ENCODE measurements around the gene SPEM1. TPM values are rescaled to one million over a fixed set of nuclear protein-coding genes. Genes with fewer than 3 reads are reported as not detected.
"Not testable (repeated sequence)": the region's sequence is repeated elsewhere in the genome, so short reads cannot be mapped to it uniquely, and the experiment has no call there.

SPEM1 gene
- total and polyA plus RNA-seq, 5 experiments from 2014 or later: not detected

DNA sequence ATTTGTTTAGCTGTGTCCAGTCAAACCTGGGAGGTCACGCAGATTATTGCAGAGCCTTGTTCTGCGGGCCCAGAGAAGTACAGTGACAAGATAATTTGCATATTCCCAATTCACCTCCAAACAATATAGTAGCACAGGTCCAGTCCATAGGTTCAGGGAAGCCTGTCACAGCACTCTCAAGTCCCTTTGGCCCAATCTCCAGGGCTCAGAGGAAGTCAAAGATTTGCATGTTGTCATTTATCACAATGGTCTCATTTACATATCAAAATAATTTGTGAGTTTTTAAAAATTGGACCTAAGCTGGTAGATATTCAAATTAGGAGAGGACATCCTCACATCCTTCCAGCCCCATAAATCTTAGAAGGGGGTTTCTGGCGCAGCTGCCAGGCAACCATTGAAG is 47.4 kb downstream of the SPEM1 start:
- Mint-ChIP-seq H3K27me3 (no peaks in the 10 kb centered on the region), H3K27ac (peak overlapping the region in 7 of 10 donors; percentile 15 to 93 (median 85)), H3K4me3 (no peak overlapping the region), H3K36me3 (peaks cover 0 to 38% (median 5%) of the 10 kb centered on the region in 3 donors), H3K4me1 (peaks cover 16 to 50% (median 40%) of the 10 kb centered on the region in 4 donors), H3K9me3 (no peaks in the 10 kb centered on the region)
- ATAC-seq (no peak), DNase-seq (no peak)
- POLR2A ChIA-PET: interaction anchor here (0.6 to 18.5 kb wide), 5 partner anchors 9 to 131 kb away, joined by 3 to 295 read pairs (median 4); partner anchors contain the start of genes ACAP1, POLR2A, SLC35G6 and ZBTB4

GRCh38 chr17:7468290-7468689 is 48.2 kb downstream of the SPEM1 start:
- peaks cover 16 to 55% (median 43%) of the 10 kb centered on the region in 4 donors for H3K4me1 Mint-ChIP-seq
- DNase-seq: no peak

GRCh38 chr17:7468804-7469389 is 48.8 kb downstream of the SPEM1 start:
- Mint-ChIP-seq H3K27me3 (no peaks in the 10 kb centered on the region), H3K4me3 (peak overlapping the region in 1 of 10 donors; percentile 11), H3K36me3 (peaks cover 0 to 30% (median 5%) of the 10 kb centered on the region in 3 donors), H3K4me1 (peaks cover 16 to 61% (median 46%) of the 10 kb centered on the region in 4 donors), H3K27ac (peak overlapping the region in 4 of 10 donors; percentile 3 to 82 (median 37)), H3K9me3 (no peaks in the 10 kb centered on the region)
- no peak for DNase-seq
- ATAC-seq: no peak
- POLR2A ChIA-PET: interaction anchor here (1.6 to 18.5 kb wide), 2 partner anchors 7 to 23 kb away, joined by 4 to 295 read pairs; partner anchors contain the start of genes SLC35G6 and ZBTB4

More at GRCh38 chr17:7468290-7468689, 48.2 kb downstream of the SPEM1 start:
- POLR2A ChIA-PET: interaction anchor here (1.6 to 18.5 kb wide), 3 partner anchors 8 to 23 kb away, joined by 4 to 295 read pairs (median 5); partner anchors contain the start of genes POLR2A, SLC35G6 and ZBTB4
- Mint-ChIP-seq H3K36me3 (peaks cover 0 to 36% (median 5%) of the 10 kb centered on the region in 3 donors), H3K9me3 (no peaks in the 10 kb centered on the region), H3K27me3 (no peaks in the 10 kb centered on the region), H3K4me3 (no peak overlapping the region), H3K27ac (peak overlapping the region in 2 of 10 donors; percentile 61 to 82)
- ATAC-seq: no peak

GRCh38 chr17:7469843-7470242 is 49.7 kb downstream of the SPEM1 start:
- not testable (repeated sequence) for H3K4me3 Mint-ChIP-seq, ATAC-seq, DNase-seq, H3K27me3 Mint-ChIP-seq, H3K9me3 Mint-ChIP-seq
- Mint-ChIP-seq H3K27ac (peak overlapping the region in 1 of 10 donors; percentile 40), H3K36me3 (peaks cover 0 to 23% (median 5%) of the 10 kb centered on the region in 3 donors), H3K4me1 (peaks cover 16 to 68% (median 50%) of the 10 kb centered on the region in 4 donors)
- POLR2A ChIA-PET: interaction anchor here (2.5 to 12.5 kb wide), 2 partner anchors 10 kb away, joined by 21 to 295 read pairs; partner anchors contain the start of gene ZBTB4

DNA sequence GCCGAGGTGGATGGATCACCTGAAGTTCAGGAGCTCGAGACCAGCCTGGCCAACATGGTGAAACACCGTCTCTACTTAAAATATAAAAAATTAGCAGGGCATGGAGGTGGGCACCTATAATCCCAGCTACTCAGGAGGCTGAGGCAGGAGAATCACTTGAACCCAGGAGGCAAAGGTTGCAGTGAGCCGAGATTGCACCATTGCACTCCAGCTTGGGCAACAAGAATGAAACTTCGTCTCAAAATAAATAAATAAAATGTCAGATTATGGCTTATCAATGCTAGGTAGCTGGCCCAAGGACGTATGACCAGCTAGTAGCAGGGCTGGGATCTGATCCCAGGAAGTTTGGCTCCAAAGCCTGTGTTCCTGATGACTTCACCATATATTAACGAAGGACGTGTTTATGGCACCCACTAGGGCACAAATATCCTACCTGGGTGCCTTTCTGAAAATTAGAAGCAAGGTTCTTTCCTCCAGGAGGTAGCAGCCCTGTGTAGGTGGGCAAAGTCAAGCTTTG is 50.4 kb downstream of the SPEM1 start:
- H3K4me1 Mint-ChIP-seq: peaks cover 16 to 71% (median 52%) of the 10 kb centered on the region in 4 donors
- H3K36me3 Mint-ChIP-seq: peaks cover 0 to 25% (median 5%) of the 10 kb centered on the region in 3 donors
- not testable (repeated sequence) for H3K4me3 Mint-ChIP-seq, H3K9me3 Mint-ChIP-seq, ATAC-seq, H3K27me3 Mint-ChIP-seq, DNase-seq
- peak overlapping the region in 6 of 10 donors; percentile 25 to 93 (median 58) for H3K27ac Mint-ChIP-seq
- POLR2A ChIA-PET: interaction anchor here (0.7 to 12.5 kb wide), 3 partner anchors 9 to 25 kb away, joined by 3 to 295 read pairs (median 21); partner anchors contain the start of gene ZBTB4

Other genes starting within 250 kb of the SPEM1 start
Only the 30 nearest of the 39 such genes appear.
- gene GABARAP, start 177.9 kb upstream of the SPEM1 start, total RNA-seq: 100 to 1,000 TPM; 268 to 280 TPM
- gene GABARAP, start 177.9 kb upstream of the SPEM1 start, polyA plus RNA-seq: 100 to 1,000 TPM; 799 to 964 (median 817) TPM
- gene CTDNEP1, start 168.6 kb upstream of the SPEM1 start, total RNA-seq: 100 to 1,000 TPM; 138 to 142 TPM
- 10 to 100 TPM; 33.6 to 42.3 (median 39.7) TPM for gene CTDNEP1, start 168.6 kb upstream of the SPEM1 start, polyA plus RNA-seq
- gene ELP5, start 168.1 kb upstream of the SPEM1 start, total RNA-seq: 10 to 100 TPM; 35.1 to 36.1 TPM
- gene ELP5, start 168.1 kb upstream of the SPEM1 start, polyA plus RNA-seq: 10 to 100 TPM; 55.5 to 94.0 (median 70.8) TPM
- 1 to 10 TPM; 4.2 to 7.4 TPM for gene CLDN7, start 157.8 kb upstream of the SPEM1 start, total RNA-seq
- gene CLDN7, start 157.8 kb upstream of the SPEM1 start, polyA plus RNA-seq: 1 to 10 TPM; 5.7 to 8.6 (median 7.1) TPM
- not detected for gene SLC2A4, start 138.6 kb upstream of the SPEM1 start, total RNA-seq
- gene SLC2A4, start 138.6 kb upstream of the SPEM1 start, polyA plus RNA-seq: not detected
- 1 to 10 TPM in 1 of 2 experiments, under 1 TPM in 1; 0.66 to 1.2 TPM for gene YBX2, start 125.7 kb upstream of the SPEM1 start, total RNA-seq
- gene YBX2, start 125.7 kb upstream of the SPEM1 start, polyA plus RNA-seq: not detected
- gene EIF5A, start 112.7 kb upstream of the SPEM1 start, total RNA-seq: 100 to 1,000 TPM; 308 to 327 TPM
- gene EIF5A, start 112.7 kb upstream of the SPEM1 start, polyA plus RNA-seq: 100 to 1,000 TPM; 209 to 690 (median 643) TPM
- 100 to 1,000 TPM; 146 to 147 TPM for gene GPS2, start 105.0 kb upstream of the SPEM1 start, total RNA-seq
- gene GPS2, start 105.0 kb upstream of the SPEM1 start, polyA plus RNA-seq: 100 to 1,000 TPM in 1 of 3 donors, 10 to 100 TPM in 2; 75.7 to 107 (median 98.6) TPM
- gene NEURL4, start 91.0 kb upstream of the SPEM1 start, total RNA-seq: 10 to 100 TPM; 74.7 to 82.7 TPM
- 1 to 10 TPM in 2 of 3 donors, under 1 TPM in 1; 0.90 to 2.7 (median 1.1) TPM for gene NEURL4, start 91.0 kb upstream of the SPEM1 start, polyA plus RNA-seq
- 100 to 1,000 TPM; 450 to 466 TPM for gene ACAP1, start 83.8 kb upstream of the SPEM1 start, total RNA-seq
- gene ACAP1, start 83.8 kb upstream of the SPEM1 start, polyA plus RNA-seq: 100 to 1,000 TPM; 246 to 295 (median 283) TPM
- gene KCTD11, start 68.2 kb upstream of the SPEM1 start, total RNA-seq: 1 to 10 TPM; 4.6 to 5.0 TPM
- 1 to 10 TPM; 1.2 to 1.6 (median 1.3) TPM for gene KCTD11, start 68.2 kb upstream of the SPEM1 start, polyA plus RNA-seq
- gene TMEM95, start 65.2 kb upstream of the SPEM1 start, total RNA-seq: not detected
- not detected for gene TMEM95, start 65.2 kb upstream of the SPEM1 start, polyA plus RNA-seq
- gene TNK1, start 39.2 kb upstream of the SPEM1 start, total RNA-seq: 10 to 100 TPM; 20.8 to 23.1 TPM
- gene TNK1, start 39.2 kb upstream of the SPEM1 start, polyA plus RNA-seq: 1 to 10 TPM; 5.8 to 8.5 (median 7.6) TPM
- 10 to 100 TPM; 75.8 to 79.4 TPM for gene PLSCR3, start 25.8 kb upstream of the SPEM1 start, total RNA-seq
- 100 to 1,000 TPM in 2 of 3 donors, 10 to 100 TPM in 1; 90.5 to 152 (median 125) TPM for gene PLSCR3, start 25.8 kb upstream of the SPEM1 start, polyA plus RNA-seq
- gene TMEM256, start 16.2 kb upstream of the SPEM1 start, total RNA-seq: 10 to 100 TPM; 45.4 to 50.9 TPM
- 10 to 100 TPM; 62.6 to 96.5 (median 81.4) TPM for gene TMEM256, start 16.2 kb upstream of the SPEM1 start, polyA plus RNA-seq
- 10 to 100 TPM; 12.3 to 14.7 TPM for gene NLGN2, start 12.5 kb upstream of the SPEM1 start, total RNA-seq
- gene NLGN2, start 12.5 kb upstream of the SPEM1 start, polyA plus RNA-seq: under 1 TPM; 0.03 to 0.23 (median 0.08) TPM
- gene SPEM2, start 5.3 kb downstream of the SPEM1 start, total RNA-seq: not detected
- gene SPEM2, start 5.3 kb downstream of the SPEM1 start, polyA plus RNA-seq: not detected
- not detected for gene SPEM3, start 8.5 kb downstream of the SPEM1 start, total RNA-seq
- gene SPEM3, start 8.5 kb downstream of the SPEM1 start, polyA plus RNA-seq: not detected
- gene TMEM102, start 15.1 kb downstream of the SPEM1 start, total RNA-seq: 10 to 100 TPM; 12.2 to 12.8 TPM
- gene TMEM102, start 15.1 kb downstream of the SPEM1 start, polyA plus RNA-seq: 10 to 100 TPM in 2 of 3 donors, 1 to 10 TPM in 1; 9.8 to 19.1 (median 12.1) TPM
- 1 to 10 TPM; 2.4 to 3.0 TPM for gene FGF11, start 19.2 kb downstream of the SPEM1 start, total RNA-seq
- gene FGF11, start 19.2 kb downstream of the SPEM1 start, polyA plus RNA-seq: under 1 TPM; 0.10 to 0.32 (median 0.22) TPM
- gene CHRNB1, start 24.7 kb downstream of the SPEM1 start, total RNA-seq: 1 to 10 TPM; 5.4 to 7.3 TPM
- 10 to 100 TPM; 18.1 to 24.5 (median 24.3) TPM for gene CHRNB1, start 24.7 kb downstream of the SPEM1 start, polyA plus RNA-seq
- 100 to 1,000 TPM; 101 to 104 TPM for gene ZBTB4, start 59.3 kb downstream of the SPEM1 start, total RNA-seq
- 10 to 100 TPM; 16.8 to 28.4 (median 19.7) TPM for gene ZBTB4, start 59.3 kb downstream of the SPEM1 start, polyA plus RNA-seq
- not detected for gene SLC35G6, start 61.1 kb downstream of the SPEM1 start, total RNA-seq
- not detected for gene SLC35G6, start 61.1 kb downstream of the SPEM1 start, polyA plus RNA-seq
- 100 to 1,000 TPM; 186 to 193 TPM for gene POLR2A, start 64.0 kb downstream of the SPEM1 start, total RNA-seq
- gene POLR2A, start 64.0 kb downstream of the SPEM1 start, polyA plus RNA-seq: 10 to 100 TPM; 31.1 to 68.0 (median 47.3) TPM
- gene TNFSF12, start 128.7 kb downstream of the SPEM1 start, total RNA-seq: 10 to 100 TPM; 25.7 to 26.6 TPM
- 10 to 100 TPM; 19.3 to 28.6 (median 25.8) TPM for gene TNFSF12, start 128.7 kb downstream of the SPEM1 start, polyA plus RNA-seq
- gene TNFSF13, start 138.4 kb downstream of the SPEM1 start, total RNA-seq: 1 to 10 TPM; 2.9 to 3.0 TPM
- gene TNFSF13, start 138.4 kb downstream of the SPEM1 start, polyA plus RNA-seq: 1 to 10 TPM; 1.2 to 3.7 (median 2.1) TPM
- gene SENP3, start 141.6 kb downstream of the SPEM1 start, total RNA-seq: 10 to 100 TPM; 48.0 to 56.8 TPM
- gene SENP3, start 141.6 kb downstream of the SPEM1 start, polyA plus RNA-seq: 10 to 100 TPM; 13.8 to 14.1 (median 14.0) TPM
- 1 to 10 TPM; 4.4 to 4.6 TPM for gene CD68, start 159.3 kb downstream of the SPEM1 start, total RNA-seq
- gene CD68, start 159.3 kb downstream of the SPEM1 start, polyA plus RNA-seq: under 1 TPM; 0.15 to 0.59 (median 0.31) TPM
- 10 to 100 TPM; 25.6 to 31.8 TPM for gene MPDU1, start 163.5 kb downstream of the SPEM1 start, total RNA-seq
- 10 to 100 TPM; 33.9 to 48.9 (median 41.3) TPM for gene MPDU1, start 163.5 kb downstream of the SPEM1 start, polyA plus RNA-seq
- gene SOX15, start 169.8 kb downstream of the SPEM1 start, total RNA-seq: under 1 TPM; 0.55 to 0.93 TPM
- not detected for gene SOX15, start 169.8 kb downstream of the SPEM1 start, polyA plus RNA-seq